Osteocyte (in vitro differentiated cells): ENCODE results near the gene FAM131C. TPM values are rescaled to one million over a fixed set of nuclear protein-coding genes. Genes with fewer than 3 reads are reported as not detected.

Experiments used
- DNase-seq: peaks from one replicate; pipeline ENCODE4 v3.0.0; 2021; ENCODE audit warnings: mixed read lengths; ENCODE audit not compliant: unreplicated experiment; ENCODE audit errors: extremely low spot score
- H3K27ac Mint-ChIP-seq: one replicate; pipeline ENCODE4 v1.8.0; 2021; ENCODE audit warnings: mild to moderate bottlenecking, mixed read lengths; ENCODE audit not compliant: unreplicated experiment
- H3K27me3 Mint-ChIP-seq: one replicate; pipeline ENCODE4 v1.8.0; 2021; ENCODE audit warnings: mixed read lengths; ENCODE audit not compliant: unreplicated experiment
- H3K36me3 Mint-ChIP-seq: one replicate; pipeline ENCODE4 v1.8.0; 2021; ENCODE audit warnings: mixed read lengths; ENCODE audit not compliant: unreplicated experiment
- H3K4me1 Mint-ChIP-seq: one replicate; pipeline ENCODE4 v1.8.0; 2021; ENCODE audit warnings: mixed read lengths; ENCODE audit not compliant: unreplicated experiment
- H3K4me3 Mint-ChIP-seq: one replicate; pipeline ENCODE4 v1.8.0; 2021; ENCODE audit warnings: mild to moderate bottlenecking, moderate library complexity, mixed read lengths; ENCODE audit not compliant: unreplicated experiment
- H3K9me3 Mint-ChIP-seq: one replicate; pipeline ENCODE4 v1.8.0; 2021; ENCODE audit warnings: mixed read lengths; ENCODE audit not compliant: unreplicated experiment
- CTCF ChIP-seq: fragments of 200-600 bp; sonication (generic); IDR thresholded peaks from 2 replicates; pipeline ENCODE4 v1.5.0; 2021; ENCODE audit warnings: antibody characterized with exemption, mild to moderate bottlenecking, moderate library complexity
- total RNA-seq: library from RNA; stranded (reverse); gene quantifications from 2 replicates; pipeline ENCODE4 v1.2.1, GENCODE V29; 2021

Gene FAM131C
- total RNA-seq, 1 donor from 2014 or later, result 0.73 TPM

DNA sequence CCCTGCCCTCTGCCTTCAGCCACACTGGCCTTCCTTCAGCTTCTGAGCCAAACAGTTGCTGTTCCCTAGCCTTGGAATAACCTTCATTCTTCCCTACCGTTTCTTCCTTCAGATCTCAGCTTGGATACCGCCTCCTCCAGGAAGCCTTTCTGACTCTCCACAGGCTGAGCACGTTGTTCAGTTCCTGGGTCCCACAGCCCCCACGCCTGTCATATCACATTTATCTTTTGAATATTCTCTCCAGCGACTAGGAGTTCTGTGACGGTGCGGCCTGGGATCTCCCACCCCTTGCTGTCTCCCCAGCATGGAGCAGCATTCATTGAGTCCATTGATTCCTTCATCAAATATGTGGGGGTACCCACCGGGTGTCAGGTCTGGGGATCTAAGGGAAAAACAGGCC, 43.2 kb upstream of the FAM131C start:
- H3K9me3 Mint-ChIP-seq, result no peaks in the 10 kb centered on the region
- H3K27ac Mint-ChIP-seq, result no peak overlapping the region
- no peaks in the 10 kb centered on the region for H3K36me3 Mint-ChIP-seq
- H3K4me1 Mint-ChIP-seq, result peaks cover 38% of the 10 kb centered on the region
- DNase-seq, result no peak
- H3K4me3 Mint-ChIP-seq, result no peak overlapping the region
- H3K27me3 Mint-ChIP-seq, result no peaks in the 10 kb centered on the region
- TF ChIP-seq CTCF, result no peak

- DNase-seq, result no peak
- Mint-ChIP-seq H3K4me3 (no peak overlapping the region), H3K27me3 (no peaks in the 10 kb centered on the region), H3K36me3 (no peaks in the 10 kb centered on the region), H3K9me3 (no peaks in the 10 kb centered on the region), H3K4me1 (peaks cover 35% of the 10 kb centered on the region), H3K27ac (no peak overlapping the region)
- TF ChIP-seq CTCF, result no peak
Measured at GRCh38 chr1:16116002-16116401, 42.6 kb upstream of the FAM131C start.

GRCh38 chr1:16115468-16115983, 42.1 kb upstream of the FAM131C start:
- Mint-ChIP-seq H3K36me3 (no peaks in the 10 kb centered on the region), H3K27ac (no peak overlapping the region), H3K4me3 (no peak overlapping the region), H3K27me3 (no peaks in the 10 kb centered on the region), H3K9me3 (no peaks in the 10 kb centered on the region), H3K4me1 (peaks cover 30% of the 10 kb centered on the region)
- DNase-seq, result no peak
- no peak for TF ChIP-seq CTCF

- no peak overlapping the region for H3K27ac Mint-ChIP-seq
- H3K4me3 Mint-ChIP-seq, result no peak overlapping the region
Measured at GRCh38 chr1:16114527-16115467, 41.3 kb upstream of the FAM131C start.

More at GRCh38 chr1:16114527-16115467, 41.3 kb upstream of the FAM131C start:
- no peak for TF ChIP-seq CTCF
- no peaks in the 10 kb centered on the region for H3K36me3 Mint-ChIP-seq
- no peaks in the 10 kb centered on the region for H3K27me3 Mint-ChIP-seq
- no peak for DNase-seq
- H3K4me1 Mint-ChIP-seq, result peaks cover 30% of the 10 kb centered on the region
- no peaks in the 10 kb centered on the region for H3K9me3 Mint-ChIP-seq
